IPS-NIHi11 (cell line): ENCODE results near the gene KRT4.

Source experiments
- DNase-seq: peaks from one replicate; pipeline ENCODE4 v3.0.0; 2012; ENCODE audit warnings: mixed read lengths, low spot score

Gene KRT4

DNA sequence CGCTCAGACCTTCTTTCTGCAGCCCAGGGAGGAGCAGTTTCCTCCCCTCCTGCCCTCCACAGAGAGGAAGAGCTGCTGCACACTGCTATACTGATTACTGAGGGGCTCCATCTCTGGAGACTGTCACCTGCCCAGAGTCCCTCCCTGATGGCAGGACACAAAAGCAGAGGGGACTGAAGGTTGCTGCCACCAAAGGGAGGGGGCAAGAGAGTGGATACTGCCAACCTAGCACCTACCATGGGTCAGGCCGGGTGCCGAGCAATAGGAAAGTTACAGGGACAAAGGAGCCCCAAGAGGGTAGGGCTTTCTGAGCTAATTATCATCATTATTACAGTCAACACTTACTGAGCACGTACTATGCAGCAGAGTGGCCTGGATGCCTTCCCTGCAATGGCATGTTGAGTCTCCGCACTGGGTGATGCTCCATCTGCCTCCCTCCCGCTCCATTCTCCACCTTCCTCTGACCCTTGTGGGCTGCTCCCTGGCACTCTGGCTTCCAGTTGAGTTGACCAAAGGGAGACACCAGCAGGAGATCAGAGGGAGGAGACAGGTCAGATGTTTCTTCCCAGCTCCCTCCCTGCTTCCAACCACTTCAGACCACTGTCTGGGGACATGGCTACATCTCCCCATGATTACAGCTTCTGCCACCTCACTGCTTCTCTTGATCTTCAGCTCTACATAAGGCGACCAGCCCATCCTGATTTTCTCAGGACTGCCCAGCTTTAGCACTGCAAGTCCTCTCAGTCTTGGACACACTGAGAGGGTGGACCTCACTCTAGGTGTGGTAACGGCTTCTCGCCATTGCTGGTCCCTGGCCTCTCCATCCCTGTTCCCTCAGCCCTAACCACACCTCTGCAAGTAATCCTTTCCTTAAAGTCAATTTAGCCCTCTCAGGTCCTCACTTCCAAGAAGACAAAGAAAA lies 22.8 kb upstream of the KRT4 start:
- DNase-seq = no peak

DNA sequence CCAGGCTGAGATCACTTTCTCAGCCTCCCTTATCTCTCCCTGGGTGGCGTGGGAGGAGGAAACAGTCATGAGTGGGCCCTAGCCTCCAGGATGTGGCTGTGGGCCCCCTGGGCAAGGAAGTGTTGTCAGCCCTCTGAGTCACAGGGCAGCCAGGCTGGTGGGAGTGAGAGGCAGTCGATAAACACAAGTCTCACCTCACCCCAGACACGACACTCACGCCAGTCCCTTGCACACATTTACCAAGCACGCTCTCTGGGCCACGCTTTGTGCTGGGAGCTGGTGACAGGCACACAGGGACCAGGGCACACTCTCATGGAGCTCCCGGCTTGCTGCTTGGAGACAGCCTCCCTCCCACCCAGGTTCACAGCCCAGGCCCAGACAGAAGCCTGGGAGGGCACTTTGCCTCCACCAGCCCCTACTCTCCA lies 22.1 kb upstream of the KRT4 start:
- DNase-seq = no peak

DNA sequence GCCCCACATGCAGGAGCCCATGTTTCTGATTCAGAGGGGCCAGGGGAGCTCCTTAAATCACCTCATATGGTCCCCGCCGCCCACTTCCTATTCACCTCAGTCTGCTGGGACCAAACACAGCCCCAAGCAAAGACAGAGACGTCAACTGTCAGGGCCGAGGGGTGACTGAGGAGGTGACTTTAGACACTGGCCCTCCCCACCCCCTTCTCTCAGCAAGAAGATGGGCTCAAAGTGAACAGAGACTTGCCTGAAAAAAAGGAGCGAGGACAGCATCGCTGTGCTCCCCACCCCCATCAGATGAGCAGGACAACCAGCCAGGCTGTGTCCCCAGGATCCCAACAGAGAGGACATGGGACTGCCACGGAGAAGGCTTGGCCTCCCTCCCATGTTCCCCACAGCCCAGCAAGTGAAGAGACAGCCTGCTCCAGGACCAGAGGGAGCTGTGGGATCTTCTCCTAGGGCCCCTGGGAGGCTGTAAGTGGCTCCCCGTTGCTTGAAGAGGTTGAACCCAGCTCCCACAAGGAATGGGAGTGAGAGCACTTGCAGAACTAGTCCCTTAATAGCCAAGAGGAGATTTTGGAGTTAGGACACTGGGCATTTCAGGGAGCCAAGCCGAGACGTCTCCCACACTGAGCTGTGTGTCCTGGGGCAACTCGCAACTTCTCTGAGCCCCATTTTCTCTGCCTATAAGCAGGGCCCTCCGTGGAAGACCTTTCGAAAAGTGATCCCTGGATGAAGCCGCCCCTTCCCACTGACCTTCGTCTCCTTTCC lies 21.5 kb upstream of the KRT4 start:
- DNase-seq = no peak

DNA sequence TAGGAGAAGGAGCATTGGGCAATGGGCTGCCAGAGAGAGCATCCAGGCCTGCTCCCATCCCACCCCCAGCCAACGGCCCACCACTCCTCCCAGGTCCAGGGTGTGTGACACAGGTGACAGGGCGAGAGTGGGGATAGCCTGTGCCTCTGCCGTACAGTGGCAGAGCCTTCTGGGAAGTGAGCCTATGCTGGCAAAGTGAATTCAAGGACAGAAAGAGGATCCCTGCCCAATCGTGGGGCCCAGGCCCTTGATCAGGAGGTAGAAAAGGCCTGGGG lies 20.7 kb upstream of the KRT4 start:
- no peak for DNase-seq

DNA sequence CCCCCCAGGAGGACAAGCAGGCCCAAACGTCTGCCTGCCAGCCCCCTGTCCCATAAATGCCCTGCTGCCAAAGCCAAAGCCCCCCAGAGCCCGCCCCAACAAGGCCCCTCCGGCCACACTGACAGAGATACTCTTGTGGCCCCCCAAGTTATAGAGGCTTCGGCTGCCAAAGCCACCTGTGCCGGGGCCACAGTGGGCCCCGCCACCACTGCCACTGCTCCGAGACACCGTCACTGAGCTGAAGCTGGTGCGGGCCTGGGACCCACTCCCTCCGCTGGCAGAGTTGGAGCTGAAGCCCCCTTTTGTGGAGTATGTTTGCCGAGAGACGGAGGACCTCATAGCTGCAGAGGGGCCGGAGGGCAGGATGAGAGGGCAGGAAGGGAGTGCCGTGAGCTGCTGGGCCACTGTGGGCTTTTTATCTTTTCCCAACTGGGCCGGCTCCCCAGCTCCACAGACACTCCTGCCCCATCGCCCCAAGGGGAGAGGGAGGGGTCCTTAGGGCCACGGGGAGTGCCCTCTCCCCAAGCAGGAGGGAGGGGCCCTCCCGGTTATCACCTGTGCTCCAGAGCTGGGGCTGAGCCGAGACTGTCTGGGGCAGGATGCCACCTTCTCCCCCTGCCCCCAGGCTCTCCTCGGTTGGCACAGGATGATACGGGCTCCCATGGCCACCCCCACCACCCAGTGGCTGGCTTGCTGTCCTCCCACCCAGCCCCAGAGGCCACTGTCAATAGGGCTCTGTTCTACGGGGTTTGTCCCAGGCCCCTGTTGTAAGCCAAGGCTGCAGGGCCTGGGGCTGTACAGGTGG lies 20.2 kb upstream of the KRT4 start, which contains the start of gene KRT79:
Gene KRT79 (minus strand): TSS at position 390 of the 805 bp plus-strand sequence. CDS start 51 bp downstream, at position 339.
- DNase-seq = no peak

DNA sequence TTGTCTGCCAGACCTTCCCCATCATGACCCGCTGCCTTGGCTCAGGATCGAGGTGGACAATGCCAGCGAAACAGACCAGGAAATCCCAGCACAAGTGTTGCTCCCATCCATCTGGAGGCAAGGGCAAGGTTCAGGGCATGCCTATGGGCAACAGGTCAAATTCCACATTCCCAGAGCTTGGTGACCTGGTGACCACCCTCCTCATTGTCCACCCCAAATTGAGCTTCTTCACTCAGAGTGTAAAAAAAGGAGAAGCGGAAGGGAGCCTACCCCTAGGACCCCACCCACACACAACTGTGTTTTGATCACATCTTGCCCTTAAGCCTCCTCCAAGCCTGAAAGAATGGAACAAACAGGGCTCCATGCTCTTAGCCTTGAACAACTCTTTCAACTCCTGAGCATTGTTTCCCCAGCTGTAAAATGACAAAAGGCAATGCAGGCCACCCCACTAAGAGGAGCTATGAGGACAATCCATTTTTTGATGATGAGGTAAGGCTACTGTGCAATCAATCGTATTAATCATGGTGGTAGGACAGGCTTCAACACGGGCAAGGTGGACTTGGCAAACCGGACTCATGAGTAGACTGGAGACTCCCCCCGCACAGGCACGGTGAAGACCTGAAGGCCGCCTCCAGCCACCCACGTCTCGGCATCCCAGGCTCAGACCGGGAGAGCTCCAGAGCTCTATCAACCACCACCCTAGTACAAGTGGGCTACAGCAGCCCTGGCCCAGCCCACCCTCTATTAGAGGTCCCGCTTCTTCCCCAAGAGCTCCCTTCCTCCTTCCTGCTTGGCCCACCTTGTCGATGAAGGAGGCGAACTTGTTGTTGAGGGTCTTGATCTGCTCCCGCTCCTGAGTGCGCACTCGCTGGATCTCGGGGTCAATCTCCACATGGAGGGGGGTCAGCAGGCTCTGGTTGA lies 19.3 kb upstream of the KRT4 start:
- DNase-seq = no peak

DNA sequence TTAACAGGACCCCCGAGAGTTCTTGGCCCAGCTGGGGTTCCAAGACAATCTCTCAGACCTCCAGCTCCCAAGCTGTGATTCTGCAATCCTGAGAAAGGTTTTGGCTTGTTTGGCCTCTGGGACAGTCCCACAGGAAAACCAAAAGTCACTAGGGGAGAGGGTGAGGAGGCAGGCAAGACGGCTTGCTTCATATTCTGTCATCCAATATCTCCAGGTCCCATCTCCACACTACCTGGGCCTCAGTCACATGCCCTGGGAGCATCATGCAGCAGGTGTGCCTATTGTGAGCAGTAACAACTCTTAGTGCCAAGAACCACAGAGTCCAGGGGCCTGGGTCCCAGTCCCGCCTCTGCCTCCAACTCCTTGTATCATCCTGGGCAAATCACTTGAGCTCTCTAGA lies 18.5 kb upstream of the KRT4 start:
- DNase-seq = no peak

DNA sequence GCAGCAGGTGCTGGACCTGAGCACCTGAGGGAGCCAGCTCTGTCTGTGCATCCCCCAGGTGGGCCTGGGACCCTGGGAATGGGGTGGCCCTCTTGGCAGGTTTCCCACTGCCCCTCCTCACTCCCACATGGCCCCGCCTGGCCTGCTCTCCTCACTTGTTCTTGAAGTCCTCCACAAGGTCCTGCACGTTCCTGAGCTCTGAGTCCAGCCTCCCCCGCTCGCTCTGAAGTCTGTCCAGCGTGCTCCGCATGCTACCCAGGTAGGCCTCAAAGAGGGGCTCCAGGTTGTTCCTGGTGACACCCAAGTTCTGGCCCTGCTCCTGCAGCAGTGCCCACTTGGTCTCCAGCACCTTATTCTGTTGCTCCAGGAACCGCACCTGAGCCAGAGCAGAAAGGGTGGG lies 17.3 kb upstream of the KRT4 start:
- no peak for DNase-seq

DNA sequence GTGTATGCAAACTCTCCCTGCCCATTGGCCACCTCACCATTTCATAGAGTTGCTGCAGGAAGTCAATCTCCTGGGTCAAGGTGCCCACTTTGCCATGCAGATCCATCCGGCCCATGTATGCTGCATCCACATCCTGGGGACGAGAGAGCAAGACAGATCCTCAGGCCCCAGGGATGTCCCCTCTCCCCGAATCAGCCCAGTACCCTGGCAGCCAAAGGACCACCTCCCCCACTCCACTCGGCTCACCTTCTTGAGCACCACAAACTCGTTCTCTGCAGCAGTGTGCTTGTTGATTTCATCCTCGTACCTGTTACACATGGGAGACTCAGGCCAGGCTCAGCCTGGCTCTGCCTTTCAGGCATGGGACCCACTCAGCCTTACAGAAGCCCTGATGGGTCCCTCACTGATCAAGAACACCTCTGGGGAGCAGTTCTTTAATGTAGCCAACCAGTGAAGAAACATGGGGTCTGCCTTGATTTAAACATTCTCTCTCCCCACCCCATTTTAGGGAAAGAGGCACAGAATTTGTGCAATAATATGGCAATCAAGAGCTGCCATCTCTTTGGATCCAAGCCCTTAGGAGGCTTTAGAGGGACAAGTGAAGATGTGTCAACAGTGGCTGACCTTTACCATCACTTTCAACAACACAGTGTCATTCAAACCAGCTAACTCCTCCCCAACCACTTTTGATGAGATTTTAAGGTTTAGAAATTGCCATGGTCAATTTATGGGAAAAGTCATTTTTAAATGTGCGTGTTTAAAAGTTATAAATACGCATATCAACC lies 16.3 kb upstream of the KRT4 start:
- DNase-seq = no peak

DNA sequence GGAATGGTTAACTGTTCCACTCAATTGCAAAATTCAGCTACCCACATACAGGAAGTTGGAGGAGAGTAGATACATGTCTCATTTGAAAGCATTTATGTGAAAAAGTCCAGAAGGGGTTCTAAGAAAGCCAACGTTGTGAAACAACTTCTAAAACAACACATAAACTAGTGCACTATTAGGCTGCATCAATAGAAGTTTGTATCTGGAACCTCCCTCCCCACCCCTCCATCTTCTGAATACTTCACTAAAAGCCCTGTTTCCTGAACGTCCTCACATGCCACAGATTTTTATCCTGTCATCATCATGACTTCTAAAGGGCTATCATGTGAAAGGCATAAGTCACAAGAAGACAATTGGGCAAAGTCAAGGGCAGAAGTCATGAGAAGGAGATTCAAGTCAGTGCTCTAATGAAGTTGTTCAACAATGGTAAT lies 14.7 kb upstream of the KRT4 start:
- no peak for DNase-seq

DNA sequence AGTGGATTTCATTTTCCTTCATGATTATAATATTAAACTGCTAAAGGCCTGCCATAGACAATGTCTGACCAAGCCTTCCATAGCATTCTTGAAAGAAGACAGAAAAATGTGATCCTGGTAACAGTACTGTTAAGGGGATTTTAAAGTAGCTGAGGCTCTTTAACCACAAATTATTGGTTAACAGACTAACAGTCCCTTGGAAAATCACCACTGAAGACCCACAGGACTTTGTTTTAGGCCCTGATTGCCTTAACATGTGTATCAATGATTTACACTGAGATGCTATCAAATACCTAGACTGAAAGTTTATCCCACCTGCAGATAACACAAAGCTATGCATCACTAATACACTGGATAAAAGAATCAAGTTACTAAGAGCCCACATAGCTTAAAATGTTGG lies 14.2 kb upstream of the KRT4 start:
- no peak for DNase-seq

DNA sequence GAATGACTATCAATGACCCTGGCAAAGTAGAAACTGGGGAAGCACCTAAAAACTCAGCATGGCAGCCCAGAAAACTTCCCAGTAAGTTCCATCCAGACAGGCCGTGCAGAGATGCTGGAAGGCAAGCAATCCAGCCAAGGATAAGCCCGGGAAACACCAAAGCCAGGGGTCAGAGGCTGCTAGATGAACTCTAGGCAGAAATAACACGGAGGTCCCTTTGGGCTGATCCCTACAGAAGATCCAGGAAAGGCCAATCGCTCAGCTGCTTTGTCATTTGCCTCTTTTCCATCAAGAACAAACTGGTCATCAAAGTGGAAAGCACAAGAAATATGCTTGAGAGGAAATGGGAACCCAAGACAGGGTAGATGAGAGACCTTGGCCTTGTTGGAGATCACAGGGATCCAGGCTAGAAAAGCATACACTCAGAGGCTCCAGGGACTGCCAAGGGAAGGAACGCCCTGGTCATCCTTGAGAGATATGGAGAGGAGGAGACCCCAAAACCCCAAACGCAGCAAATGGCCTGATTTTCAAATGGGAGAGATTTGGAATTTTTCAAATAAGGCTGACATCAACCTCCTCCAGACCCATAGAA lies 13.7 kb upstream of the KRT4 start:
- DNase-seq = no peak

DNA sequence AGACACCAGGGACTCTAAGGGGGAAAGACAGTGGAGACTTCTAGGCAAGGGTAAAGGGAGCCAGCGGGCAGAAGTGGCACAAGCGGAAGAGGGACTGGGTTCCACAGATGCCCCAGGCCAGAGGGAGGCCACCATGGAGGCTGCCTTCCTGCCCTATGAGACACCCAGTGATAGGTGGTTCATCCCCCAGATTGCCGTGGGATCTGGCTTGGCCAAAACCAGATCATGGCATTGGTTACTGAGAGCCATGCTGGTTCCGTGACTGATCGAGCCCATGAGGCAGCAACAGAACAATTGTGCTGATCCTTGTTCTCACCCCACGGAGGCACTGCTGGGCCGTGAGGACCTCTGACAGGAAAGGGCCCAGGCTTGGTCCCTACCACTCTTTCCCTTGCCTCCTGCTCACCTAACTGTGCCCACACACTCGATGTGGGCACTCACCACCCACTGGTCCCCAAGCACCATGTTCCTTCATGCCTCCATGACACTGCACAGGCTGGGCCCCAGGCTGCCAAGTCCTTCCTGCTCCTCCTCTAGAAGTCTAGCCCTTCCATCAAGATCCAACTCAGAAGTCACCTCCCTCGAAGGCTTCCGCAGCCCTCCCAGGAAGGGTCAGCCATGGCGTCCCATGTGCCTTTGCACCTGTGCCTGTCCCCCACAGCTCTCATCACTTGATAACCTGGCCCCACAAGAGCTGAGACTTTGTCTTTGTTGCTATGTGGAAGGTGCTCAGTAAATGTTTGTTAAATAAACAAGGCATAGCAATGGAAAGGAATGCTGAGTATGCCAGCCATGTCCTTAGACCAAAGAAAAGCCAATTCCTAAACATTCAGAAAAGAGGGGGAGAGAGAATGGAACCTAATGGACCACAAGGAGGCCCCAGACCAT lies 12.9 kb upstream of the KRT4 start:
- DNase-seq = no peak

DNA sequence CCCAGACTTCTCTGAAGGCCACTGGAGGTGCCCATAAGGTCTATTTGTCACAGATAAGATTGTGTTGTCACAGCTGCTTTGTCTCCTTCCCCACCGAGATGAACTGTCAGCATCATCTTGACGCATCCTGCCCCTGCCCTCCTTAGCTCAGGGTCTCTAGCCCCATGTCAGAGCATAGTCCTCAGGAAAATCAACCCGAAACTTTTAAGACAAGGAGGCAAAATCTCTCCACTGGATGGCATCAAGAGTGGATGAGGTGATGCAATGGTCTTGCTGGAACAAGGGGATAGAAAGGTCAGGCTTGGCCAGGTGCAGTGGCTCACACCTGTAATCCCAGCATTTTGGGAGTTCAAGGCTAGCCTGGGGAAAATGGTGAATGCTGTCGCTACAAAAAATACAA lies 12.0 kb upstream of the KRT4 start:
- DNase-seq = no peak

DNA sequence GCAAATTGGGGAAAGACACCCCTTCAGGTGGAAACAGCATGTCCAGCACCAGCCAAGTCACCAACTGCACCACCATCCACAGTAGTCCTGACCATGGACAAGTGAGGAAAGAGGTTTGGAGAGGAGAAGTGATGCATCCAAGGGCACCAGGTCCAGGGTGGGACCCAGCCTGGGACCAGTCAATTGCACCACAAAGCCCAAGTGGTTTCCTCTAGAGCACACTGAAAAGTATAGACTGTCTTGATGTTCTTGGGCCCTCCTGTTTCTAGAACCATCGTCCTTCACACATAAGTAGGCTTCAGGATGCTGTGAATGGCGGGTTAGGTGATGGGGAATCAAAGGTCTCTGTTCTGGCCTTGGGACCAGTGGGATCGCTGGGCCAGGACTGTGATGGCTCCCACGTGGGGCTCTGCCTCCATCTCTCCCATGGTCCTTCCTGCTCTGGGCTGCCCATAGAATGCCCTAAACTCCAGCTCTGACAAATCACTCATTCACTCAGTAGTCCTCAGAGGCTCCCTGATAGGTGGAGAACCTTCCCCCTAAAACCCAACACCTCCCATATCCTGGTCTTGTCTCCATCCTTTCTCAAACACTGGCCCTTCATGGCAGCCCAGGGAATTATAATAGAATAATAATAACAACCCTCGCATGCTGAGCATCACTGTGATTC lies 11.0 kb upstream of the KRT4 start:
- DNase-seq = no peak

DNA sequence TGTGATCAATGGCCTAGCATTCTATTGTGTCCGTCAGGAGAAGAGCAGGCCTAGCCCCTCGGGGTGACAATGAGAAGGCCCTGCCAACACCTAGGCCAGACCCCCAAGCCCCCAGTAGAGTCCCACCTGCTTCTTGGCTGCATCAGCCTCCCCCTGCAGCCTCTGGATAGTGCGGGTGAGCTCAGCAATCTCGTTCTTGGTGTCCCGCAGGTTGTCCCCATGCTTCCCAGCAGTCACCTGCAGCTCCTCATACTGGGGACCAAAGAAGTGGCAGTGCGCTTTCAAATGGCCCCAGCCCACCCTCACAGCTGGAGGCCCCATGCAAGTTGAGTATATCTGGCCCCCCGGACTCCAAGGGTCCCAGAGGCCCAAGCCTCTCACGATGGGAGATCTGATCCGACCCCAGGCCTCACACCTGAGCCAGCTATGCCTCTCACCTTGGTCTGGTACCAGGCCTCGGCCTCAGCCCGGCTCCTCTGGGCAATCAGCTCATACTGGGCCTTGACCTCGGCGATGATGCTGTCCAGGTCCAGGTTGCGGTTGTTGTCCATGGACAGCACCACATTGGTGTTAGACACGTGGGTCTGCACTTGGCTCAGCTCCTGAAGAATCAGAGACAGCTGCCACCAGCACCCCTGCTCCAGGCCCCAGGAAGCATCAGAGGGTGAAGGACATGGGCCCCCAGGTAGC lies 10.0 kb upstream of the KRT4 start:
- DNase-seq = no peak

DNA sequence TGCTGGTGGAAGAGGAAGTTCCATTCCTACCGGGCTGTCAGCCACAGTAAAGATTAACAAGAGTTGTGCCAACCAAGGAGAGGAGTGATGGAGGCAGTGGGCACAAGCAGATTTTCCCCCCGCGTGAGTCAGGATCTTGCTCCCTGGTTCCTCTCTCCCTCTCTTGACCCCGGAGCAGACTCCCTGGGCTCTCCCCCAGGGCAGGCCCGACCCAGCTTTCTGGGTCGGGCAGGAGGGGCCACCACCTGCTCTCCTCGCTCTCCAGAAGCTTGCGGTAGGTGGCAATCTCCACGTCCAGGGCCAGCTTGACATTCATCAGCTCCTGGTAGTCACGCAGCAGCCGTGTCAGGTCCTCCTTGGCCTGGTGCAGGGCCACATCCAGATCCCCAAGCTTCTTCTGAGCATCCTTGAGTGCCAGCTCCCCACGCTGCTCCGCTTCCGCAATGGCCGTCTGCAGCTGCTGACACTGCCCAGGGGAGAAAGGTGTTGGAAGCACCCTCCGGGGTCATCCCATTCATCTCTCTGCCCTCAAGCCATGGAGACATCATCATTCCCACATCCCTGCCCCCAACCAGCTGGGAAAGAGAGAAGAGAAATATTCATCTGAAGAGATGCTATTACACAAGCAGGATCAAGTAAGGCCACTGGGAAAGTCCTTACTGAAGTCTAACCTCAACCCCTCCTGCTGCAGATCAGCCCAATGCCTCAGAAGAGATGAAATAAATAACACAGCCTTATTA lies 9.0 kb upstream of the KRT4 start:
- DNase-seq = no peak
